Omental fat pad (tissue), 4 donors: ENCODE data around the gene DYRK1A. TPM values are rescaled to one million over a fixed set of nuclear protein-coding genes. Genes with fewer than 3 reads are reported as not detected.
"Not testable (repeated sequence)": the region's sequence is repeated elsewhere in the genome, so short reads cannot be mapped to it uniquely, and the experiment has no call there.

Source experiments
- ATAC-seq: fragments of 150-250 bp; one replicate; pipeline ENCODE4 v1.9.1; 2016; ENCODE audit warnings: mild to moderate bottlenecking, moderate library complexity; ENCODE audit not compliant: low FRiP score
- DNase-seq: peaks from one replicate; pipeline ENCODE4 v3.0.0-alpha.2; 2019; ENCODE audit warnings: low spot score
- total RNA-seq, 4 donors: library from RNA; depleted of rRNA; stranded (reverse); fragments of >200 nt; gene quantifications; one replicate each; pipeline ENCODE4 v1.1.0, GENCODE V29; 2016
- TF ChIP-seq, protein P1 (sequence below), 3 donors: fragments of 450-650 bp; IDR thresholded peaks; one replicate each; pipeline ENCODE4 v1.5.1; 2016 to 2017; ENCODE audit warnings: antibody characterized with exemption in 3 of 3, mild to moderate bottlenecking in 3 of 3, moderate library complexity in 2 of 3

Gene DYRK1A
- total RNA-seq, 4 donors from 2014 or later: 50.7 to 82.3 (median 72.3) TPM

- TF ChIP-seq, protein P1, sequence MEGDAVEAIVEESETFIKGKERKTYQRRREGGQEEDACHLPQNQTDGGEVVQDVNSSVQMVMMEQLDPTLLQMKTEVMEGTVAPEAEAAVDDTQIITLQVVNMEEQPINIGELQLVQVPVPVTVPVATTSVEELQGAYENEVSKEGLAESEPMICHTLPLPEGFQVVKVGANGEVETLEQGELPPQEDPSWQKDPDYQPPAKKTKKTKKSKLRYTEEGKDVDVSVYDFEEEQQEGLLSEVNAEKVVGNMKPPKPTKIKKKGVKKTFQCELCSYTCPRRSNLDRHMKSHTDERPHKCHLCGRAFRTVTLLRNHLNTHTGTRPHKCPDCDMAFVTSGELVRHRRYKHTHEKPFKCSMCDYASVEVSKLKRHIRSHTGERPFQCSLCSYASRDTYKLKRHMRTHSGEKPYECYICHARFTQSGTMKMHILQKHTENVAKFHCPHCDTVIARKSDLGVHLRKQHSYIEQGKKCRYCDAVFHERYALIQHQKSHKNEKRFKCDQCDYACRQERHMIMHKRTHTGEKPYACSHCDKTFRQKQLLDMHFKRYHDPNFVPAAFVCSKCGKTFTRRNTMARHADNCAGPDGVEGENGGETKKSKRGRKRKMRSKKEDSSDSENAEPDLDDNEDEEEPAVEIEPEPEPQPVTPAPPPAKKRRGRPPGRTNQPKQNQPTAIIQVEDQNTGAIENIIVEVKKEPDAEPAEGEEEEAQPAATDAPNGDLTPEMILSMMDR (IDR thresholded peaks at IDR 0.05): no peak
- ATAC-seq (no peak), DNase-seq (no peak)
Measured at GRCh38 chr21:37520801-37521200, 154.2 kb downstream of the DYRK1A start.

DNA sequence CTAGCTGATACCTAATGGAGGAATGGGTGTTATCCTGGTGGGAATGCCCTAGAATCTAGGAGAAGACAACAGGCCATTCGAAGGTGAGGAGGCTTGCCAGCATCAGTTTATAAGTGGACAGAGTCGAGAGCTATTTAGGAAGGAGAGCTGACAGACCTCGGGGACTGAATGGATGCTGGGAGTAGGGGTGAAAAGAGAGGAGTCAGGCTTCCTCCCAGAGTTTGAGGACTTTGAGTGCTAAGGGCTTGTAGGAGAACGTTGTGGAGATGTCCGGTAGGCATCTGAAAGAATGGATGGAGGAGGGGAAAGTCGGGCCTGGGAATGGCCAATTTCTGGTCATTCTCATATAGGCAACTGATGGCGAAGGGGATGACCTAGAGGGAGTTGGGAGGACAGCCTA is 155.1 kb downstream of the DYRK1A start:
- TF ChIP-seq, protein P1 (IDR thresholded peaks at IDR 0.05): no peak
- no peak for DNase-seq
- no peak for ATAC-seq

GRCh38 chr21:37522641-37523295 is 156.2 kb downstream of the DYRK1A start:
- ATAC-seq (no peak), DNase-seq (no peak)
- TF ChIP-seq, protein P1 (IDR thresholded peaks at IDR 0.05): no peak

DNA sequence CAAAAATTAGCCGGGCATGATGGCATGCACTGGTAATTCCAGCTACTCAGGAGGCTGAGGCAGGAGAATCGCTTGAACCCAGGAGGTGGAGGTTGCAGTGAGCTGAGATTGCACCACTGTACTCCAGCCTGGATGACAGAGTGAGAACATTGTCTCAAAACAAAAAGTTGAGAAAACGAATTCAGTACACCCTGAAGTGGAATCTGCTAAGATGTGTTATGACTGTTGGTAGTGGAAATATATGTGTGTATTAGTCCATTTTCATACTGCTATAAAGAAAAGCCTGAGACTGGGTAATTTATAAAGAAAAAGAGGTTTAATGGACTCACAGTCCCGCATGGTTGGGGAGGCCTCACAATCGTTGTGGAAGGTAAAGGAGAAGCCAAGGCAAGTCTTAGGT is 158.4 kb downstream of the DYRK1A start:
- DNase-seq, ATAC-seq: not testable (repeated sequence)

DNA sequence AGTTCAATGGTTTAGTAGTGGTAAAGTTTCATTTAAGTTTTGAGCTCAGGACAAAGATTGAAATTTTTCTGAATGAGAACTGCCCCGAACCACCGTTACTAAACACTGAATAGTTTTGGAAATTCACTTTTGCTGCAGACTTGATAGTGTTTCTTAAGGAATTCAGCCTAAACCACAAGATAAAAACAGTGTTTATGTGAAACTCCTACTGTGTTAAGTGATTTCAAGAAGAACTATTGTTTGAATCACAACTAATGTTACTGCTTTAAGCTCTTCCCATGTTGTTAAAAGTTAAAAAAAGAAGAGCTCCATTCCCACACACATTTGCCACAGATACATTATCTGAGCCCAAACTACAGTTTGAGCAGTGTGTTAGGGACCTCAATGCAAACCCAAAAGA is 159.2 kb downstream of the DYRK1A start:
- TF ChIP-seq, protein P1 (IDR thresholded peaks at IDR 0.05): no peak
- ATAC-seq (no peak), DNase-seq (no peak)

DNA sequence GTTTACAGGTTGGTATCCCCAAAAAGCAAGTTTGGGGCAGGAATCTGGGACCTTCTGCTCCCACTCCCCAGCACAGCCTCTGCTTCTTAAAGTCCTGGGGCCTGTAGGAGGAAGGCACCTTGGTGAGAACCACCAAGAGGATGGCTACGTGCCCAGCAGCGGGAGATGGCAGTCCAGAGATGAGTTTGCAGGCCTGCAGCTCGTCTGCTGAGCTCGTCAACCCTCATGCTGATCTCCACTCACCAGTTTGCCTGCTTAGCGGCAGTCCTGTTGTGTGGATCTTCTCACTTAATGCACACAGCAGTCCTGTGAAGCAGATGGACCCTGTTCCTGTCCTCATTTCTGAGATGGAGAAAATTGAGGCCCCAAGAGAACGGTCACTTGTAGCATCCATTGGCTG is 160.5 kb downstream of the DYRK1A start:
- DNase-seq: no peak

GRCh38 chr21:37527716-37528115 is 161.1 kb downstream of the DYRK1A start:
- DNase-seq: no peak
- TF ChIP-seq, protein P1 (IDR thresholded peaks at IDR 0.05): no peak
- no peak for ATAC-seq

More for the DNA sequence above, 160.5 kb downstream of the DYRK1A start:
- TF ChIP-seq, protein P1 (IDR thresholded peaks at IDR 0.05): no peak
- no peak for ATAC-seq
